SKM-1 (cell line): ENCODE results near the gene IPO13.

ENCODE experiments used
- DNase-seq: peaks from one replicate; lab custom pipeline; 2025; ENCODE audit not compliant: unreplicated experiment; lab: John Stamatoyannopoulos, UW

IPO13 gene

GRCh38 chr1:43971336-43971980 lies 24.7 kb downstream of the IPO13 start:
- DNase-seq, result no peak

- DNase-seq, result no peak
Observed at GRCh38 chr1:43973981-43974442, 27.3 kb downstream of the IPO13 start.

DNA sequence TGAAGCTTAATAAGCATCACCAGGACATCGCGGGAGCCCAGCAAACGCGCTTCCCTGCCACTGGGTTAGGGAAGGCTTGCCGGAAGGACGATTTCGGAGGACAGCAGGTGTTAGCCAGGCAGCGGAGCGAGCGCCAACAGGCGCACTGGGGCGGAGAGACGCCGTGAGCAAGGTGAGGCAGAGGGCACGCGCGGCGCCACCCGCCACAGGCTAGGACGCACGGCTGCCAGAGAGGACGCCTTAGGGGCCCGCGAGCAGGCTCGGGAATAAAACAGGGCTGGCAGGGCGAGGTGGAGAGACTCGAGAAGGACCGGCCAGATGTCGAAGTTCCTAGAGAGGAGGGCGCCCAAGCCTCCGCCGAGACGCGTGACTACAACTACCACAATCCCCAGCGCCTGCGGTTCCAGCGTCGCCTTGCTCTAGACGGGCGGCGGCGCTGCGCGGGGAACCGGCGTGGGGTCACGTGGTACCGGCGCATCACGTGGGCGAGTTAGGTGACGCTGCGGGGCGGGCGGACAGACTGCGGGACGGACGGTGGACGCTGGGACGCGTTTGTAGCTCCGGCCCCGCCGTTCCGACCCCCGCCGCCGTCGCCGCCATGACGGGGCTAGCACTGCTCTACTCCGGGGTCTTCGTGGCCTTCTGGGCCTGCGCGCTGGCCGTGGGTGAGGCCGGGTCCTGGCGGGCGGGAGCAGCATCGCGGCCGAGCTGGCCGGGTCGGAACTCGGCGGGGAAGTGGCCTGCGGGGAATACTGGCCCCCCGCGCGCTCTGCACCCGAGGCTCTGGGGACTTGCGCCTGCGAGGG lies 27.9 kb downstream of the IPO13 start, which contains the start of gene ATP6V0B:
Gene ATP6V0B (plus strand): TSS at position 518 of the 806 bp plus-strand sequence. CDS start 81 bp downstream, at position 599.
- peak; percentile 84 for DNase-seq

- peak; percentile 68 for DNase-seq
Observed at GRCh38 chr1:43975249-43975961, 28.7 kb downstream of the IPO13 start.

- DNase-seq, result no peak
Observed at GRCh38 chr1:43976045-43976444, 29.3 kb downstream of the IPO13 start.

DNA sequence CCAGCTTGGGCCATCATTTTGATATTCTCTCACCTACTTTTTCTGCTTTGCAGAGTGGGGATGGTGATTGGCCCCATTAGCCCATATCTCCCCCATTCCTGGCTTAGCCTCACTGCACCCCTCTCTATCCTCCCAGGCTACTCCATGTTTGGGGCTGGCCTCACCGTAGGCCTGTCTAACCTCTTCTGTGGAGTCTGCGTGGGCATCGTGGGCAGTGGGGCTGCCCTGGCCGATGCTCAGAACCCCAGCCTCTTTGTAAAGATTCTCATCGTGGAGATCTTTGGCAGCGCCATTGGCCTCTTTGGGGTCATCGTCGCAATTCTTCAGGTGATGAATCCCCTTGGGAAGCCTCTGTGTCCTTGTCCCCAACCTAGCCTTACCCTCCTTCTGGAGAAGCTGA lies 30.1 kb downstream of the IPO13 start:
- no peak for DNase-seq

GRCh38 chr1:43977376-43978263 lies 30.9 kb downstream of the IPO13 start:
- DNase-seq, result no peak

DNA sequence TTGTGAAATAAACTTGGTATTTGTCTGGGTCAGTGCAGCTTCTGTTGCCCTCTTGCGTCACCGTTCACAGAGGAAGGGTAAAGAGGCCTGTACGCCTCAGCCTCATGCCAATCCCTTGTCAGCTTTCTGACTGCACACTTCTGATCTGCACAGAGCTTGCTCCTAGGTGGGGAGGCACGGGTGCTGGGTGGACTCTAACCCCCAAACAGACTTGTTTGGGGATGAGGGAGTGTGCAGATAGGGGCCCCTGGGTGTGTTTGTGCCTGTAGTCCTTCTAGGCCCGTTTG lies 31.5 kb downstream of the IPO13 start:
- no peak for DNase-seq

GRCh38 chr1:43978551-43979260 lies 32.0 kb downstream of the IPO13 start, which contains the start of gene B4GALT2:
Gene B4GALT2 (plus strand): TSS chr1:43979210. CDS start chr1:43981161, 1,951 bp downstream.
- peak; percentile 20 for DNase-seq

DNA sequence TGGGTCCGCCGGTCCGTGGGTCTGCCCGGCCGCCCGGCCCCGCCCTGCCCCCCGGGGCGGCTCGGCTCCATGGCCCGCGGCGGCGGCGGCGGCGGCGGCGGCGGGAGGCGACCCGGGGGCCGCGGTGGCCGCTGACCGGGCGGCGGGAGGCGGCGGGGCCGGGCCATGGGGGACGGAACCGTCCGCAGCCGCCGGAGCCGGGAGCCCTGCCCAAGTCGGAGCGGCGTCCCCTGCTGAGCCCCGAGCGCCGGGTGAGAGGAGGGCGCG lies 32.4 kb downstream of the IPO13 start:
- DNase-seq, result no peak

DNA sequence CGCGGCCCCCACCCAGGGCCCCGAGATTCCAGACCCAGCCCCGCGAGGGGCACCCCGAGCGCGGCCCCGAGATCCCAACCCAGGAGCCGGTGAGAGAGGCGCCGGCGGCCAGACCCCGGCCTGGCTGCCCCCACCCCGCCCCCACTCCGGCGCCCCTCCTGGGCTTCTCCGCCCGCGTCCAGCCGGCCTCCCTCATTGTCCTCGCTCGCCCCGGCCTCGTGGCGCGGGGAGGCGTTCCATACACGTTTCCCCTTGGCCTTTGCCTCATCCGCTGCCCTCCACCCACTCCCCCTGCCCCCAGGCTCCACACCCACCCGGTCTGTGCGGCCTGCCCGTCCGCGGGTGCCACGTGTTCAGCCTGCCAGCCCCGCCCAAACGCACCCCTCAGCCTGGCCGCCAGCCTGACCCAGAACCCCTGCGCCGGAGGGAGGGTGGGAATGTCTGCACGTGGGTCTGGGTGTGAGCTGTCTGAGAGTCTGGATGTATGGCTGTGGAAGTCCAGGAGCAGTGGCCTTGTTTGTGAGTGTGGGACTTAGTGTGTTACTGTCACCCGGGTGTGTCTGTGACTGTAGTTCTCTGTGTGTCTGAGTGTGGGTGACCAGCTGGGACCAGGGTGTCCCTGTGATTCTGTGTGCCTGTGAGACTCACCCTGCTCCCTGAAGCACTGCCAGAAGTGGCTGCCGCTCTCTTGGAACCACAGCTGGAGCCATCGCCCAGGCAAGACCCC lies 32.9 kb downstream of the IPO13 start:
- DNase-seq, result no peak

DNA sequence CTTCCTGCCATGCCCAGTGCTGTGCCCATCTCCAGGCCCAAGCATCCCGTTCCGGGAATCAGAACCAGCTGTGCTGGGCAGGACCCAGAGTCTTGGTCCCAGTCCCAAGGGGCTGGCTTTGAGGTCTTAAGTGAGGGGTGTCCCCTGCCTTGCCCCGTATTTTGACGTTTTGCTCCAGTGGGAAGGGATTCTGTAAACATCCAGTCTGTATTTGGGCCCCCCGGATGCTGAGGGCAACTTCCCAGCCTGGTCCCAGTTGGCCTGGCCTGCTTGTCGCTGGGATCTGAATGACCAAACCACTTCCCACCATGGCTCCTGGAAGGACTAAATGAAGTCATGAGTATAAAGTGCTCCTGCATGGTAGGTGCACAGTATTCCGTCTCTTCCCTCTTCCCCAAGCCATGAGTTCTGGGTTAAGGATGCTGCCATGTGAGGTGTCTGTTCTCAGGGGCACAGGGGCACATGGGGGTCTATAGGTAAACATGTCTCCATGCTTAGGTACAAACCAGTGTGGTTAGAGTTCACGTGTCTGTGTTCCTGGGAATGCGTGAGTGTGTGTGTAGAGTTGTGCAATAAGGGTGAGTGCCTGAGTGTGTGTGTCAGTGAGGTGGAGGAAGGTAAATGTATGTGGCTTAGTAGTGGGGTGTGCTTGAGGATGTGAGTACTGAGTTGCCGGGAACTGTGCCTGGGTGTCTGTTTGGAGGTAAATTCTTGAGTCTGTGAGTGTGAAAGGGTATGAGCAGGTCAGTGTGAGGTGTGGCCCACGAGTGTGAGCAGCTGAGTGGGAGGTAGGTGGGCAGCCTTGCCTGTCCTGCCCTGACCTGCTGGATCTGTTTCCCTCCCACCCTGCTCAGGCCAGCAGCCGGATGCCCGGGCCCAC lies 33.7 kb downstream of the IPO13 start:
- DNase-seq, result no peak

- DNase-seq, result no peak
Observed at GRCh38 chr1:43981135-43981491, 34.4 kb downstream of the IPO13 start.

DNA sequence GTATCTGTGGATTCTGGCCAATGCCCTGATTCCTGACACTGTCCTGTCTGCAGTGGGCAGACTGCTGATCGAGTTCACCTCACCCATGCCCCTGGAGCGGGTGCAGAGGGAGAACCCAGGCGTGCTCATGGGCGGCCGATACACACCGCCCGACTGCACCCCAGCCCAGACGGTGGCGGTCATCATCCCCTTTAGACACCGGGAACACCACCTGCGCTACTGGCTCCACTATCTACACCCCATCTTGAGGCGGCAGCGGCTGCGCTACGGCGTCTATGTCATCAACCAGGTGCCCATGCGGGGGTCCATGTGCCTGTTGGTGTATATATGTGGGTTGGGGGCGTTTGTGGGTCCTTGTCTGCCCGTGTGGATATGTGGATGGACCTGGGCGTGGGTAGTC lies 34.9 kb downstream of the IPO13 start:
- no peak for DNase-seq

DNA sequence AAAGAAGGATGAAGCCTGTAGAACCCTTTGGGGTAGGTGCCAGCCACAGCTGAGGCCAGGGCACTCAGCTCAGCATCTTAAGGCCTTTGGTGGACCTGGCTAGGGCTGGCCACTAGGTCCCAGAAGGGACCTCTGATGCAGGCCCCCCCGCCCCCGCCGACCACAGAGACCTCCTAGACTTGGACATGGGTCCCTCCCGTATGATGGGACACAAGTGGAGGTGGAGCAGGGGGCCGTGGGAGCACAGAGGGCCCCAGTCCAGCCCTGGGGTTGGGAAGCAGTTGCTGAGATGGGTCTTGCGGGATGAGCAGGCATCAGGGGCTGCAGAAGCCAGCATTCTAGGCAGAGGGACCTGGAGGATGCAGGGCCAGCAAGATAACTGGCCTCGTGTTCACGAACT lies 35.5 kb downstream of the IPO13 start:
- no peak for DNase-seq

GRCh38 chr1:43982808-43983207 lies 36.1 kb downstream of the IPO13 start:
- no peak for DNase-seq

DNA sequence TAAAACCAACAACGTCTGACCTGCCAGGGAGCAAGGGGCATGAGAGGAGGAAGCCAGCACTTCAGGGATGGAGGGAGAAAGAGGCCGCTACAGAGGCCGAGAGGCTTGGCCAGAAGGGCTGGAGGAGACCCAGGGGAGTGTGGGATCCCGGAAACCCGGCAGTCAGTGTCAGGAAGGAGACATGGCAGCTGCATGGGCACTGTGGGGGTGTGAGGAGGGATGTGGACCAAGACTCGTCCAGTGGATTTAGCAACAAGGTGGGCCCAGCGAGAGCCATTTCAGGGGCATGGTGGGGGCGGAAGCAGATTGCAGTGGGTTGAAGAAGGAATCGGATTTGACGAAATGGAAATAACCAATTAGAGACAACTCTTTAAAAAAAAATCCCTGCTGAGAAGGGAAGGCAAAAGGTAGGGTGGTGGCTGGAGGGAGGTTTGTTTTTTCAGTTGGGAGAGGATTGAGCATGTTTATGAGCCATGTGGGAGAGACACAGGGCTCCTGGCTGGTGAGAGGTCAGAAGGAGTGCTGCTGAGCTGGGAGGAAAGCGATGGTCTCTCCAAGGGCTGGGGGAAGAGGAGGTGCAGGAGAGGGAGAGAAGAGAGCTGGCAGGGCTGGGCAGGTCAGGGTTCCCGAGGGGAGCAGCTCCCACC lies 36.6 kb downstream of the IPO13 start:
- DNase-seq, result no peak

DNA sequence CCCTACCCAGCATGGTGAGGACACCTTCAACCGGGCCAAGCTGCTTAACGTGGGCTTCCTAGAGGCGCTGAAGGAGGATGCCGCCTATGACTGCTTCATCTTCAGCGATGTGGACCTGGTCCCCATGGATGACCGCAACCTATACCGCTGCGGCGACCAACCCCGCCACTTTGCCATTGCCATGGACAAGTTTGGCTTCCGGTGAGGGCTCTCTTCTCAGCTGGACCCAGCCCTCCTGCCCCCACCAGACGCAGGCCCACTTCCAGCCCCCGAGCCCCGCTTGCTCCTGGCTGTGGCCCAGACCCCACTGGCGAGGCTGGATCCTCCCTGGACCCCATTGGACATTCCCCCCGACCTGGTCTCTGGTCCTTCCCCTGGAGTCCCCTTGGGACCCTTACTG lies 38.1 kb downstream of the IPO13 start:
- DNase-seq, result no peak
